Gastrocnemius medialis (tissue), 4 donors: ENCODE measurements around the gene DPP8.

ENCODE experiments used
- POLR2A ChIP-seq, 2 donors: fragments of 450-650 bp; IDR thresholded peaks; one replicate each; pipeline ENCODE4 v1.6.1; 2017; ENCODE audit warnings: antibody characterized with exemption in 2 of 2, mild to moderate bottlenecking in 2 of 2, moderate library complexity in 2 of 2
- TF ChIP-seq, protein P1 (sequence below), 5 experiments: fragments of 450-650 bp in 3 of 5; fragments of 200-600 bp in 2 of 5; sonication (generic) in 2 of 5; IDR thresholded peaks in 4 of 5; conservative IDR thresholded peaks in 1 of 5; 1 replicate in 4 of 5; 2 replicates in 1 of 5; pipeline ENCODE4 v1.5.1; 2016 to 2019; ENCODE audit warnings: antibody characterized with exemption in 5 of 5, mild to moderate bottlenecking in 3 of 5, moderate library complexity in 3 of 5

GRCh38 chr15:65532738-65533051, 15.2 kb upstream of the DPP8 start:
- TF ChIP-seq, protein P1, sequence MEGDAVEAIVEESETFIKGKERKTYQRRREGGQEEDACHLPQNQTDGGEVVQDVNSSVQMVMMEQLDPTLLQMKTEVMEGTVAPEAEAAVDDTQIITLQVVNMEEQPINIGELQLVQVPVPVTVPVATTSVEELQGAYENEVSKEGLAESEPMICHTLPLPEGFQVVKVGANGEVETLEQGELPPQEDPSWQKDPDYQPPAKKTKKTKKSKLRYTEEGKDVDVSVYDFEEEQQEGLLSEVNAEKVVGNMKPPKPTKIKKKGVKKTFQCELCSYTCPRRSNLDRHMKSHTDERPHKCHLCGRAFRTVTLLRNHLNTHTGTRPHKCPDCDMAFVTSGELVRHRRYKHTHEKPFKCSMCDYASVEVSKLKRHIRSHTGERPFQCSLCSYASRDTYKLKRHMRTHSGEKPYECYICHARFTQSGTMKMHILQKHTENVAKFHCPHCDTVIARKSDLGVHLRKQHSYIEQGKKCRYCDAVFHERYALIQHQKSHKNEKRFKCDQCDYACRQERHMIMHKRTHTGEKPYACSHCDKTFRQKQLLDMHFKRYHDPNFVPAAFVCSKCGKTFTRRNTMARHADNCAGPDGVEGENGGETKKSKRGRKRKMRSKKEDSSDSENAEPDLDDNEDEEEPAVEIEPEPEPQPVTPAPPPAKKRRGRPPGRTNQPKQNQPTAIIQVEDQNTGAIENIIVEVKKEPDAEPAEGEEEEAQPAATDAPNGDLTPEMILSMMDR (IDR thresholded peaks at IDR 0.05 in 4 of 5, conservative IDR thresholded peaks at IDR 0.05 in 1 of 5) = no peak
- TF ChIP-seq POLR2A (IDR thresholded peaks at IDR 0.05) = no peak
